Thoracic aorta (tissue), 2 donors: ENCODE measurements around the gene RAB36. TPM values are rescaled to one million over a fixed set of nuclear protein-coding genes. Genes with fewer than 3 reads are reported as not detected.
A peak's percentile ranks its signal among the peaks of the same experiment; 100 is the strongest.

Source experiments
- ATAC-seq: fragments of 150-250 bp; one replicate; pipeline ENCODE4 v1.8.0; 2017; ENCODE audit warnings: low read depth; ENCODE audit not compliant: insufficient number of reproducible peaks, low FRiP score
- DNase-seq: peaks from one replicate; pipeline ENCODE4 v3.0.0-alpha.2; 2020; ENCODE audit warnings: low spot score
- H3K27ac ChIP-seq, 2 donors: fragments of 200-600 bp; sonication (generic); 1 replicate in 1 of 2; 2 replicates in 1 of 2; pipeline ENCODE4 v1.5.1; 2016; ENCODE audit warnings: mild to moderate bottlenecking in 2 of 2, moderate library complexity in 2 of 2
- H3K27me3 ChIP-seq: fragments of 200-600 bp; sonication (generic); replicated peaks from 2 replicates; pipeline ENCODE4 v1.6.0; 2016; ENCODE audit warnings: mild to moderate bottlenecking; ENCODE audit not compliant: insufficient read depth
- H3K36me3 ChIP-seq: fragments of 200-600 bp; sonication (generic); one replicate; pipeline ENCODE4 v1.5.1; 2016
- H3K4me1 ChIP-seq, 2 donors: fragments of 200-600 bp; sonication (generic); 1 replicate in 1 of 2; 2 replicates in 1 of 2; pipeline versions ENCODE4 v1.5.1 to v1.6.0; 2016; ENCODE audit warnings: low read depth in 2 of 2, mild to moderate bottlenecking in 1 of 2; ENCODE audit not compliant: control insufficient read depth in 1 of 2
- H3K4me3 ChIP-seq: fragments of 200-600 bp; sonication (generic); 2 replicates; pipeline ENCODE4 v1.5.1; 2016; ENCODE audit warnings: mild to moderate bottlenecking
- H3K9me3 ChIP-seq: fragments of 200-600 bp; sonication (generic); 2 replicates; pipeline ENCODE4 v1.5.1; 2016
- CTCF ChIP-seq: fragments of 200-600 bp; sonication (generic); IDR thresholded peaks from one replicate; pipeline ENCODE4 v1.5.1; 2019; ENCODE audit warnings: antibody characterized with exemption
- total RNA-seq, 2 donors: library from RNA; depleted of rRNA; stranded (reverse); fragments of >200 nt; gene quantifications; one replicate each; pipeline versions ENCODE4 v1.1.0 to v1.2.3, GENCODE V29; 2016

RAB36 gene
- total RNA-seq, result 1 to 10 TPM; 3.5 to 4.5 TPM

- H3K4me3 ChIP-seq, result peak within 1 kb of the TSS; percentile 66
- peak; percentile 75 for ATAC-seq
These were observed at the start of gene RAB36 for GRCh38 chr22:23144932-23145877. TSS of gene RAB36 (plus strand) at chr22:23145477. CDS start at chr22:23146617, 1,140 bp downstream.

GRCh38 chr22:23095733-23096342 is 49.4 kb upstream of the RAB36 start:
- ATAC-seq (no peak), DNase-seq (no peak)
- Histone ChIP-seq H3K27ac (no peak overlapping the region), H3K36me3 (no peaks in the 10 kb centered on the region), H3K9me3 (no peaks in the 10 kb centered on the region), H3K4me1 (peaks cover 9 to 23% of the 10 kb centered on the region in 2 donors), H3K27me3 (no peaks in the 10 kb centered on the region), H3K4me3 (no peak overlapping the region)
- no peak for TF ChIP-seq CTCF

More at GRCh38 chr22:23144932-23145877, at the start of gene RAB36:
- Histone ChIP-seq H3K27me3 (no peaks in the 10 kb centered on the region), H3K36me3 (no peaks in the 10 kb centered on the region), H3K4me1 (peaks cover 10 to 50% of the 10 kb centered on the region in 2 donors), H3K9me3 (no peaks in the 10 kb centered on the region), H3K27ac (peak within 1 kb of the TSS; percentile 52 to 54)
- no peak for TF ChIP-seq CTCF
- peak; percentile 99 for DNase-seq

GRCh38 chr22:23097412-23098229 is 47.7 kb upstream of the RAB36 start:
- no peak for TF ChIP-seq CTCF
- Histone ChIP-seq H3K27me3 (no peaks in the 10 kb centered on the region), H3K36me3 (no peaks in the 10 kb centered on the region), H3K4me1 (peaks cover 9 to 23% of the 10 kb centered on the region in 2 donors), H3K9me3 (no peaks in the 10 kb centered on the region), H3K27ac (peak overlapping the region; percentile 67 to 74), H3K4me3 (no peak overlapping the region)
- DNase-seq (no peak), ATAC-seq (no peak)

GRCh38 chr22:23098230-23098705 is 47.0 kb upstream of the RAB36 start:
- Histone ChIP-seq H3K9me3 (no peaks in the 10 kb centered on the region), H3K27ac (peak overlapping the region; percentile 67 to 74), H3K4me1 (peaks cover 9 to 23% of the 10 kb centered on the region in 2 donors), H3K4me3 (no peak overlapping the region), H3K27me3 (no peaks in the 10 kb centered on the region), H3K36me3 (no peaks in the 10 kb centered on the region)
- no peak for TF ChIP-seq CTCF
- DNase-seq (no peak), ATAC-seq (no peak)
